Measurements from ENCODE around the gene TNFRSF9. TPM values are rescaled to one million over a fixed set of nuclear protein-coding genes. Genes with fewer than 3 reads are reported as not detected.

Gene TNFRSF9
- total and polyA plus RNA-seq, 2 of the 8 experiments (the other 6 are each of a cell fraction or from before 2014, with no cell fraction given): not detected

GRCh38 chr1:7988576-7988975, 47.9 kb upstream of the TNFRSF9 start (continued):
- TF ChIP-seq GABPA (IDR thresholded peaks at IDR 0.05; ENCODE audit: borderline replicate concordance, insufficient read depth, low read length): no peak
- no peak for TF ChIP-seq RXRA (IDR thresholded peaks at IDR 0.05; ENCODE audit: insufficient read depth, low read depth, low read length)
- TF ChIP-seq RAD21 (IDR thresholded peaks at IDR 0.05 in 1 of 2, conservative IDR thresholded peaks at IDR 0.05 in 1 of 2; ENCODE audit: low read depth in 2 of 2, low read length in 2 of 2): no peak

Data from H1 (cell line).